Esophagus squamous epithelium (tissue), 4 donors: Measurements from ENCODE around the gene LGR6.

ENCODE experiments used
- CTCF ChIP-seq, 6 experiments: fragments of 450-650 bp in 4 of 6; fragments of 200-600 bp in 2 of 6; sonication (generic) in 2 of 6; IDR thresholded peaks; one replicate each; pipeline ENCODE4 v1.5.1; 2016 to 2019; ENCODE audit warnings: antibody characterized with exemption in 6 of 6, mild to moderate bottlenecking in 4 of 6, moderate library complexity in 4 of 6
- POLR2A ChIP-seq, 4 donors: fragments of 450-650 bp; IDR thresholded peaks; one replicate each; pipeline ENCODE4 v1.6.1; 2017; ENCODE audit warnings: antibody characterized with exemption in 4 of 4, mild to moderate bottlenecking in 4 of 4, moderate library complexity in 3 of 4

GRCh38 chr1:202144402-202145067 is 49.1 kb upstream of the LGR6 start, which contains the start of gene ARL8A:
- no peak for TF ChIP-seq CTCF (IDR thresholded peaks at IDR 0.05)
- TF ChIP-seq POLR2A (IDR thresholded peaks at IDR 0.05) = peak in 2 of 4 donors; percentile 56 to 70
